Neural cell (in vitro differentiated cells): ENCODE results near the gene LANCL2. TPM values are rescaled to one million over a fixed set of nuclear protein-coding genes. Genes with fewer than 3 reads are reported as not detected.

Experiments used
- H2AFZ ChIP-seq: fragments of 200-600, 300-800 bp; sonication (generic), shearing (Covaris generic); 2 replicates; pipeline ENCODE4 v1.6.0; 2014; ENCODE audit warnings: low read depth, mild to moderate bottlenecking, antibody characterized with exemption, low read length, moderate library complexity
- H3F3A ChIP-seq: fragments of 200-600 bp; shearing (Covaris generic); 2 replicates; pipeline ENCODE4 v1.6.1; 2016; ENCODE audit warnings: mild to moderate bottlenecking, moderate library complexity, mixed read lengths, antibody characterized with exemption, low read length; ENCODE audit not compliant: insufficient read depth, poor library complexity, severe bottlenecking
- H3K27ac ChIP-seq: fragments of 200-600, 300-800 bp; sonication (generic), shearing (Covaris generic); 2 replicates; pipeline ENCODE4 v1.5.1; 2014; ENCODE audit warnings: mild to moderate bottlenecking, low read length, moderate library complexity
- H3K27me3 ChIP-seq: fragments of 300-800, 200-600 bp; sonication (generic), shearing (Covaris generic); 2 replicates; pipeline ENCODE4 v1.6.0; 2014; ENCODE audit warnings: mild to moderate bottlenecking, low read depth, low read length, moderate library complexity; ENCODE audit not compliant: insufficient read depth
- H3K36me3 ChIP-seq: fragments of 300-800, 200-600 bp; sonication (generic), shearing (Covaris generic); 2 replicates; pipeline ENCODE4 v1.5.1; 2014; ENCODE audit warnings: mild to moderate bottlenecking, antibody characterized with exemption, low read length, moderate library complexity; ENCODE audit not compliant: insufficient read depth
- H3K4me2 ChIP-seq: fragments of 300-800, 200-600 bp; sonication (generic), shearing (Covaris generic); 2 replicates; pipeline ENCODE4 v1.6.0; 2014; ENCODE audit warnings: mild to moderate bottlenecking, low read length
- H3K4me3 ChIP-seq: fragments of 300-800, 200-600 bp; sonication (generic), shearing (Covaris generic); 2 replicates; pipeline ENCODE4 v1.5.1; 2014; ENCODE audit warnings: mild to moderate bottlenecking, low read length, moderate library complexity
- H3K79me2 ChIP-seq: fragments of 200-600 bp; shearing (Covaris generic); replicated peaks from 2 replicates; pipeline ENCODE4 v1.6.0; 2014; ENCODE audit warnings: mild to moderate bottlenecking, low read length, moderate library complexity; ENCODE audit not compliant: insufficient read depth
- H3K9ac ChIP-seq: fragments of 300-800, 200-600 bp; sonication (generic), shearing (Covaris generic); 2 replicates; pipeline ENCODE4 v1.6.1; 2016; ENCODE audit warnings: mild to moderate bottlenecking, low read length, mixed read lengths
- H3K9me2 ChIP-seq: fragments of 200-600 bp; shearing (Covaris generic); 2 replicates; pipeline ENCODE4 v1.6.1; 2016; ENCODE audit warnings: mild to moderate bottlenecking, low read length, mixed read lengths; ENCODE audit not compliant: insufficient read depth
- H3K9me3 ChIP-seq: fragments of 200-600, 300-800 bp; sonication (generic), shearing (Covaris generic); 2 replicates; pipeline ENCODE4 v1.6.1; 2016; ENCODE audit warnings: mild to moderate bottlenecking, mixed run types, low read length, moderate library complexity, mixed read lengths
- H4K20me1 ChIP-seq: fragments of 200-600 bp; shearing (Covaris generic); 2 replicates; pipeline ENCODE4 v1.6.1; 2016; ENCODE audit warnings: mild to moderate bottlenecking, mixed run types; ENCODE audit not compliant: insufficient read depth
- EP300 ChIP-seq: fragments of 450-650 bp; conservative IDR thresholded peaks from 2 replicates; pipeline ENCODE4 v1.6.1; 2014; ENCODE audit warnings: antibody characterized with exemption, mild to moderate bottlenecking, moderate library complexity; ENCODE audit not compliant: poor library complexity, severe bottlenecking
- MXI1 ChIP-seq: fragments of 450-650 bp; conservative IDR thresholded peaks from 2 replicates; pipeline ENCODE4 v1.6.1; 2014; ENCODE audit warnings: antibody characterized with exemption, mild to moderate bottlenecking; ENCODE audit not compliant: poor library complexity, severe bottlenecking
- POLR2AphosphoS5 ChIP-seq: IDR thresholded peaks from 2 replicates; pipeline ENCODE4 v1.6.1; 2012
- RAD21 ChIP-seq: fragments of 450-650 bp; conservative IDR thresholded peaks from 2 replicates; pipeline ENCODE4 v1.6.1; 2014; ENCODE audit warnings: antibody characterized with exemption, mild to moderate bottlenecking, moderate library complexity
- SMC3 ChIP-seq: fragments of 450-650 bp; conservative IDR thresholded peaks from 2 replicates; pipeline ENCODE4 v1.6.1; 2014; ENCODE audit warnings: antibody characterized with exemption, mild to moderate bottlenecking, moderate library complexity; ENCODE audit not compliant: poor library complexity
- TAF1 ChIP-seq: IDR thresholded peaks from 2 replicates; pipeline ENCODE4 v1.6.1; 2012; ENCODE audit warnings: low read depth
- polyA plus RNA-seq: library from polyadenylated mRNA; depleted of rRNA; stranded (reverse); fragments of >200 nt; gene quantifications from 2 replicates; pipeline ENCODE4 v1.2.3, GENCODE V29; 2014
- TF ChIP-seq, protein P1 (sequence below): fragments of 450-650 bp; IDR thresholded peaks from 2 replicates; pipeline ENCODE4 v1.5.1; 2014; ENCODE audit warnings: antibody characterized with exemption, mild to moderate bottlenecking, moderate library complexity; ENCODE audit not compliant: poor library complexity, severe bottlenecking
- TF ChIP-seq, protein P2 (sequence below): IDR thresholded peaks from 2 replicates; pipeline ENCODE4 v1.6.1; 2012; ENCODE audit warnings: borderline replicate concordance

Gene LANCL2
- polyA plus RNA-seq, 1 donor from 2014 or later = 51.2 TPM

DNA sequence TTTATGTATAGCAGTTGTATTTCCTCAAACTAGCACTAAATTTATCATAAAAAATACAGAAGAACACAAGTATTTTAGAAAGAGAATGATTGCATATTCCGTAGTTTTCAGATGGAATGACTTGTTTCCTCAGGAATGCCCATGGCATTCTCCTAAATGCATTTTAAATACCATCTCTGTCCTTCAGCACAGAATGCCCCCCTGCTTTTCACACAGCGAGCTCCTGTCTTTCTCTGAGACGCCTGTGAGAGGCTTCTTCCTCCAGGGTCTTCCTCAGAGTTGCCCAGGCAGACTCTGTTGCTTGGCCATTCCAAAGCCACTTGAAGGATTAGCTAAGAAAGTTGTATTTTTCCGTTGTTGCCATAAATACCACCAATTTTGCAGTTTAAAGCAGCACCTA, 10.1 kb downstream of the LANCL2 start:
- Histone ChIP-seq H3K4me3 (no peak overlapping the region), H3K4me2 (no peak overlapping the region)

DNA sequence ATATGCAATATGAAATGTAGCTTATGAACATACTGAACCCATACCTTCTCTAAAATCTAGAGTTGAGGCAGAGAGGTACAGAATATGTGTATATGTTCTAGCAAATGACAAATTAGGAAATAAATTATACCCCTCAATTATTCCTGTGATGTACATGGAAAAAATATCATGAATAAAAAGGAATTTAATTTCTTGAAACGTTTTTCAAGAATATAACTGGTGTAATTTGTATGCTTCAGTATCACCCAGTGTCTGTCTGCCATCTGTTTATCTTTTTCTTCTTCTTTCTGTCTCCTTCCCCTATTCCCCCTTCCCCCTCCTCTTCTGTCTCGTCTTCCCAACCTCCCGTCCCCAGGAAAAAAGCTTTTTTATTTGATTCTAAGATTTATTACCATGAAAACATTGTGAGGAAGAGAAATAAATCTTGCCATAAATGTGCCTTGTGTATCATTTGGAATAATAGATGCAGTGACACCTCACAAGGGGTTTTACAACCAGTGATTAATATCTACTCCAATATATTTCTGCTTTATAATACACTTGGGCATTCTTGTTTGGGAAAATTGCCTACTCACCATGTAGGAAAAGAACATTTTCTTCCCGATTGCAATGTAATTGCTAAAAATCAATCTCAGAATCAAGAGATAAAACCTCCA, 12.2 kb downstream of the LANCL2 start:
- Histone ChIP-seq H3K9ac (no peak overlapping the region), H3K9me3 (no peaks in the 10 kb centered on the region), H3K27me3 (no peaks in the 10 kb centered on the region), H3K79me2 (peaks cover 20% of the 10 kb centered on the region), H4K20me1 (no peaks in the 10 kb centered on the region), H2AFZ (no peak overlapping the region), H3K9me2 (no peaks in the 10 kb centered on the region), H3K36me3 (no peaks in the 10 kb centered on the region), H3K27ac (no peak overlapping the region), H3K4me3 (no peak overlapping the region), H3F3A (no peaks in the 10 kb centered on the region), H3K4me2 (no peak overlapping the region)
- no peak for TF ChIP-seq POLR2AphosphoS5
- TF ChIP-seq SMC3 = no peak
- TF ChIP-seq, protein P1, sequence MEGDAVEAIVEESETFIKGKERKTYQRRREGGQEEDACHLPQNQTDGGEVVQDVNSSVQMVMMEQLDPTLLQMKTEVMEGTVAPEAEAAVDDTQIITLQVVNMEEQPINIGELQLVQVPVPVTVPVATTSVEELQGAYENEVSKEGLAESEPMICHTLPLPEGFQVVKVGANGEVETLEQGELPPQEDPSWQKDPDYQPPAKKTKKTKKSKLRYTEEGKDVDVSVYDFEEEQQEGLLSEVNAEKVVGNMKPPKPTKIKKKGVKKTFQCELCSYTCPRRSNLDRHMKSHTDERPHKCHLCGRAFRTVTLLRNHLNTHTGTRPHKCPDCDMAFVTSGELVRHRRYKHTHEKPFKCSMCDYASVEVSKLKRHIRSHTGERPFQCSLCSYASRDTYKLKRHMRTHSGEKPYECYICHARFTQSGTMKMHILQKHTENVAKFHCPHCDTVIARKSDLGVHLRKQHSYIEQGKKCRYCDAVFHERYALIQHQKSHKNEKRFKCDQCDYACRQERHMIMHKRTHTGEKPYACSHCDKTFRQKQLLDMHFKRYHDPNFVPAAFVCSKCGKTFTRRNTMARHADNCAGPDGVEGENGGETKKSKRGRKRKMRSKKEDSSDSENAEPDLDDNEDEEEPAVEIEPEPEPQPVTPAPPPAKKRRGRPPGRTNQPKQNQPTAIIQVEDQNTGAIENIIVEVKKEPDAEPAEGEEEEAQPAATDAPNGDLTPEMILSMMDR = no peak
- TF ChIP-seq EP300 = no peak
- TF ChIP-seq TAF1 = no peak
- TF ChIP-seq, protein P2, sequence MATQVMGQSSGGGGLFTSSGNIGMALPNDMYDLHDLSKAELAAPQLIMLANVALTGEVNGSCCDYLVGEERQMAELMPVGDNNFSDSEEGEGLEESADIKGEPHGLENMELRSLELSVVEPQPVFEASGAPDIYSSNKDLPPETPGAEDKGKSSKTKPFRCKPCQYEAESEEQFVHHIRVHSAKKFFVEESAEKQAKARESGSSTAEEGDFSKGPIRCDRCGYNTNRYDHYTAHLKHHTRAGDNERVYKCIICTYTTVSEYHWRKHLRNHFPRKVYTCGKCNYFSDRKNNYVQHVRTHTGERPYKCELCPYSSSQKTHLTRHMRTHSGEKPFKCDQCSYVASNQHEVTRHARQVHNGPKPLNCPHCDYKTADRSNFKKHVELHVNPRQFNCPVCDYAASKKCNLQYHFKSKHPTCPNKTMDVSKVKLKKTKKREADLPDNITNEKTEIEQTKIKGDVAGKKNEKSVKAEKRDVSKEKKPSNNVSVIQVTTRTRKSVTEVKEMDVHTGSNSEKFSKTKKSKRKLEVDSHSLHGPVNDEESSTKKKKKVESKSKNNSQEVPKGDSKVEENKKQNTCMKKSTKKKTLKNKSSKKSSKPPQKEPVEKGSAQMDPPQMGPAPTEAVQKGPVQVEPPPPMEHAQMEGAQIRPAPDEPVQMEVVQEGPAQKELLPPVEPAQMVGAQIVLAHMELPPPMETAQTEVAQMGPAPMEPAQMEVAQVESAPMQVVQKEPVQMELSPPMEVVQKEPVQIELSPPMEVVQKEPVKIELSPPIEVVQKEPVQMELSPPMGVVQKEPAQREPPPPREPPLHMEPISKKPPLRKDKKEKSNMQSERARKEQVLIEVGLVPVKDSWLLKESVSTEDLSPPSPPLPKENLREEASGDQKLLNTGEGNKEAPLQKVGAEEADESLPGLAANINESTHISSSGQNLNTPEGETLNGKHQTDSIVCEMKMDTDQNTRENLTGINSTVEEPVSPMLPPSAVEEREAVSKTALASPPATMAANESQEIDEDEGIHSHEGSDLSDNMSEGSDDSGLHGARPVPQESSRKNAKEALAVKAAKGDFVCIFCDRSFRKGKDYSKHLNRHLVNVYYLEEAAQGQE = no peak

More for the DNA sequence above, 10.1 kb downstream of the LANCL2 start:
- Histone ChIP-seq H3K9me2 (no peaks in the 10 kb centered on the region), H4K20me1 (no peaks in the 10 kb centered on the region), H3K27ac (no peak overlapping the region), H3F3A (no peaks in the 10 kb centered on the region), H3K79me2 (peaks cover 33% of the 10 kb centered on the region), H3K9ac (no peak overlapping the region), H3K36me3 (no peaks in the 10 kb centered on the region), H2AFZ (no peak overlapping the region), H3K27me3 (no peaks in the 10 kb centered on the region), H3K9me3 (no peaks in the 10 kb centered on the region)
- TF ChIP-seq MXI1 (no peak), SMC3 (no peak), POLR2AphosphoS5 (no peak), EP300 (no peak), TAF1 (no peak), RAD21 (no peak)
- TF ChIP-seq, protein P1 = no peak
